IMR-90 (cell line): ENCODE measurements around the gene CDK5RAP2. TPM values are rescaled to one million over a fixed set of nuclear protein-coding genes. Genes with fewer than 3 reads are reported as not detected.

Experiments used
- ATAC-seq: fragments of 200-7000 bp; cut with Tn5 transposase; 2 replicates; pipeline ENCODE4 v1.9.1; 2020; ENCODE audit warnings: low read depth, mild to moderate bottlenecking, moderate library complexity
- BruUV-seq: library from RNA; stranded (reverse); fragments of 400-500 nt; replicated peaks from 2 replicates; lab custom pipeline; 2021; lab: Mats Ljungman, UMichigan
- CTCF ChIA-PET: fragments of 300-600 bp; formaldehyde crosslinking; extraction: SDS; loops from one replicate; lab custom pipeline; 2021; ENCODE audit warnings: antibody characterized with exemption; lab: Yijun Ruan, JAX
- POLR2A ChIA-PET: fragments of 300-600 bp; sonication (Branson Sonifier 250); formaldehyde crosslinking; loops from one replicate; lab custom pipeline; 2022; ENCODE audit warnings: antibody characterized with exemption; ENCODE audit not compliant: unreplicated experiment; lab: Charles Lee
- DNase-seq: peaks from one replicate; pipeline ENCODE4 v3.0.0; 2013
- H2AFZ ChIP-seq: replicated peaks from 2 replicates; pipeline ENCODE3; 2013; ENCODE audit warnings: low read length, mild to moderate bottlenecking; ENCODE audit not compliant: poor library complexity
- H2AK5ac ChIP-seq: 2 replicates; pipeline ENCODE4 v1.6.1; 2013; ENCODE audit warnings: low read depth, low read length, inconsistent platforms
- H2AK9ac ChIP-seq: replicated peaks from 2 replicates; pipeline ENCODE3; 2013; ENCODE audit warnings: mild to moderate bottlenecking, low read depth, low read length, moderate library complexity; ENCODE audit not compliant: poor library complexity
- H2BK120ac ChIP-seq: 2 replicates; pipeline ENCODE4 v1.6.1; 2013; ENCODE audit warnings: low read depth, low read length, inconsistent platforms
- H2BK15ac ChIP-seq: 3 replicates; pipeline ENCODE4 v1.6.1; 2013; ENCODE audit warnings: low read depth, low read length, inconsistent platforms
- H2BK20ac ChIP-seq: 2 replicates; pipeline ENCODE4 v1.6.1; 2013; ENCODE audit warnings: low read depth, mild to moderate bottlenecking, inconsistent platforms, low read length, moderate library complexity
- H2BK5ac ChIP-seq: 2 replicates; pipeline ENCODE4 v1.6.1; 2013; ENCODE audit warnings: mild to moderate bottlenecking, low read depth, low read length, inconsistent platforms; ENCODE audit not compliant: poor library complexity, severe bottlenecking
- H3K14ac ChIP-seq: replicated peaks from 2 replicates; pipeline ENCODE4 v1.6.1; 2013; ENCODE audit warnings: low read depth, low read length, inconsistent platforms
- H3K18ac ChIP-seq: 2 replicates; pipeline ENCODE4 v1.6.1; 2013; ENCODE audit warnings: low read depth, low read length, control low read depth
- H3K23ac ChIP-seq: 2 replicates; pipeline ENCODE4 v1.6.1; 2013; ENCODE audit warnings: low read depth, low read length, inconsistent platforms
- H3K27ac ChIP-seq: 2 replicates; pipeline ENCODE4 v1.5.1; 2013; ENCODE audit warnings: mild to moderate bottlenecking, control low read depth, low read length; ENCODE audit not compliant: insufficient read depth
- H3K27me3 ChIP-seq: 2 replicates; pipeline ENCODE4 v1.6.1; 2013; ENCODE audit warnings: low read length; ENCODE audit not compliant: control insufficient read depth, insufficient read depth
- H3K36me3 ChIP-seq: 2 replicates; pipeline ENCODE4 v1.6.1; 2013; ENCODE audit warnings: low read length, mixed read lengths; ENCODE audit not compliant: control insufficient read depth, insufficient read depth
- H3K4ac ChIP-seq: 2 replicates; pipeline ENCODE4 v1.6.1; 2013; ENCODE audit warnings: low read depth, low read length, inconsistent platforms
- H3K4me1 ChIP-seq: 2 replicates; pipeline ENCODE4 v1.6.1; 2013; ENCODE audit warnings: low read length, mixed read lengths; ENCODE audit not compliant: control insufficient read depth, insufficient read depth
- H3K4me2 ChIP-seq: 2 replicates; pipeline ENCODE4 v1.6.1; 2013; ENCODE audit warnings: low read depth, mild to moderate bottlenecking, control low read depth, low read length, moderate library complexity
- H3K4me3 ChIP-seq: 2 replicates; pipeline ENCODE4 v1.5.1; 2013; ENCODE audit warnings: low read depth, mild to moderate bottlenecking, control low read depth, low read length, moderate library complexity; ENCODE audit not compliant: insufficient read depth
- H3K56ac ChIP-seq: 2 replicates; pipeline ENCODE4 v1.6.1; 2013; ENCODE audit warnings: low read length, inconsistent platforms; ENCODE audit not compliant: insufficient read depth; ENCODE audit errors: extremely low read depth
- H3K79me1 ChIP-seq, 2 experiments: 2 replicates each; pipeline ENCODE4 v1.6.1; 2013; ENCODE audit warnings: low read length in 2 of 2, inconsistent platforms in 1 of 2, low read depth in 1 of 2
- H3K9ac ChIP-seq: 2 replicates; pipeline ENCODE4 v1.6.1; 2013; ENCODE audit warnings: low read depth, low read length, control low read depth
- H3K9me1 ChIP-seq: 2 replicates; pipeline ENCODE4 v1.6.1; 2013; ENCODE audit warnings: low read length, inconsistent platforms; ENCODE audit not compliant: insufficient read depth
- H3K9me3 ChIP-seq: 2 replicates; pipeline ENCODE4 v1.6.1; 2013; ENCODE audit warnings: low read length; ENCODE audit not compliant: control insufficient read depth, insufficient read depth
- H4K20me1 ChIP-seq: 2 replicates; pipeline ENCODE4 v1.6.1; 2013; ENCODE audit warnings: low read length, inconsistent platforms; ENCODE audit not compliant: insufficient read depth
- H4K5ac ChIP-seq: 2 replicates; pipeline ENCODE4 v1.6.1; 2013; ENCODE audit warnings: mild to moderate bottlenecking, low read depth, low read length, control low read depth
- H4K8ac ChIP-seq, 2 experiments: 2 replicates each; pipeline ENCODE4 v1.6.1; 2013; ENCODE audit warnings: low read depth in 2 of 2, low read length in 2 of 2, control low read depth in 1 of 2, inconsistent platforms in 1 of 2
- H4K91ac ChIP-seq: 2 replicates; pipeline ENCODE4 v1.6.1; 2013; ENCODE audit warnings: low read depth, low read length, inconsistent platforms; ENCODE audit not compliant: insufficient read depth
- BHLHE40 ChIP-seq: fragments of 150-350 bp; IDR thresholded peaks from 2 replicates; pipeline ENCODE4 v1.6.1; 2016; ENCODE audit warnings: mild to moderate bottlenecking, low read depth, low read length
- CEBPB ChIP-seq: IDR thresholded peaks from 2 replicates; pipeline ENCODE4 v1.6.1; 2012; ENCODE audit warnings: low read depth, low read length, improper control_type of control experiment
- CHD1 ChIP-seq: IDR thresholded peaks from 2 replicates; pipeline ENCODE4 v1.6.1; 2012; ENCODE audit warnings: low read depth, low read length, improper control_type of control experiment
- FOS ChIP-seq: fragments of 150-350 bp; IDR thresholded peaks from 2 replicates; pipeline ENCODE4 v1.6.1; 2016; ENCODE audit warnings: low read depth, low read length
- MAFK ChIP-seq: IDR thresholded peaks from 2 replicates; pipeline ENCODE4 v1.6.1; 2012; ENCODE audit warnings: low read depth, low read length, improper control_type of control experiment
- MAZ ChIP-seq: IDR thresholded peaks from 2 replicates; pipeline ENCODE4 v1.6.1; 2012; ENCODE audit warnings: low read depth, mild to moderate bottlenecking, low read length, improper control_type of control experiment, moderate library complexity, borderline replicate concordance
- MXI1 ChIP-seq: IDR thresholded peaks from 2 replicates; pipeline ENCODE4 v1.6.1; 2012; ENCODE audit warnings: low read depth, mild to moderate bottlenecking, low read length, moderate library complexity, borderline replicate concordance
- NFE2L2 ChIP-seq: fragments of 150-350 bp; IDR thresholded peaks from 2 replicates; pipeline ENCODE4 v1.6.1; 2016; ENCODE audit warnings: low read depth, mild to moderate bottlenecking, low read length
- POLR2A ChIP-seq: IDR thresholded peaks from 2 replicates; pipeline ENCODE4 v1.6.1; 2012; ENCODE audit warnings: mild to moderate bottlenecking, low read depth, low read length
- RAD21 ChIP-seq: IDR thresholded peaks from 2 replicates; pipeline ENCODE4 v1.6.1; 2012; ENCODE audit warnings: low read length, improper control_type of control experiment
- RCOR1 ChIP-seq: IDR thresholded peaks from 2 replicates; pipeline ENCODE4 v1.6.1; 2012; ENCODE audit warnings: mild to moderate bottlenecking, low read length, improper control_type of control experiment; ENCODE audit not compliant: insufficient replicate concordance
- RFX5 ChIP-seq: IDR thresholded peaks from 2 replicates; pipeline ENCODE4 v1.8.0; 2012; ENCODE audit warnings: low read depth, mild to moderate bottlenecking, low read length, moderate library complexity
- SMC3 ChIP-seq: fragments of 150-350 bp; IDR thresholded peaks from 2 replicates; pipeline ENCODE4 v1.6.1; 2016; ENCODE audit warnings: low read depth, mild to moderate bottlenecking, antibody characterized with exemption, low read length, moderate library complexity
- WGBS, 2 experiments: methylation state at CpG; one replicate each; pipeline versions ENCODE4 v1.1.5 to v1.1.7; 2013; ENCODE audit warnings: missing lambda C conversion rate in 2 of 2; ENCODE audit not compliant: insufficient read length in 1 of 2; ENCODE audit errors: extremely low coverage in 2 of 2; 5-methylcytosine and 5-hydroxymethylcytosine counted together
- dilution Hi-C: fragments of 300-500 bp; cut with HindIII; formaldehyde crosslinking; loops from one replicate; pipeline ENCODE4 v1.14.3; 2018; ENCODE audit warnings: low sequenced_read_pairs; ENCODE audit not compliant: unreplicated experiment
- in situ Hi-C: fragments of 300-500 bp; cut with MboI; formaldehyde crosslinking; loops from 3 replicates; pipeline ENCODE4 v1.14.3; 2019; ENCODE audit warnings: low sequenced_read_pairs, inconsistent platforms, mixed read lengths
- intact Hi-C: fragments of 100-400 bp; cut with micrococcal nuclease; formaldehyde crosslinking; loops from 2 replicates; pipeline ENCODE4 v1.10.0; 2022
- polyA plus RNA-seq, 3 experiments: library from polyadenylated mRNA; depleted of rRNA; stranded (reverse); fragments of >200 nt; gene quantifications; 2 replicates each; pipeline ENCODE4 v1.2.3, GENCODE V29; 2012; ENCODE audit warnings: low replicate concordance in 1 of 3
- total RNA-seq: library from RNA; depleted of rRNA; stranded (reverse); fragments of >200 nt; gene quantifications from 2 replicates; pipeline ENCODE4 v1.2.3, GENCODE V29; 2012
- TF ChIP-seq, protein P1 (sequence below): conservative IDR thresholded peaks from 2 replicates; pipeline ENCODE4 v1.5.1; 2012; ENCODE audit warnings: mild to moderate bottlenecking, low read depth, low read length, improper control_type of control experiment
- TF ChIP-seq, protein P2 (sequence below): fragments of 150-350 bp; IDR thresholded peaks from 2 replicates; pipeline ENCODE4 v1.6.1; 2017; ENCODE audit warnings: mild to moderate bottlenecking, antibody characterized with exemption, low read length, low read depth
- TF ChIP-seq, protein P3 (sequence below): fragments of 150-350 bp; IDR thresholded peaks from 2 replicates; pipeline ENCODE4 v1.6.1; 2016; ENCODE audit warnings: low read depth, mild to moderate bottlenecking, low read length, moderate library complexity, borderline replicate concordance

The CDK5RAP2 gene
- total and polyA plus RNA-seq, 2 of the 4 experiments (the other 2 are of a cell fraction): 29.5 to 31.7 TPM

DNA sequence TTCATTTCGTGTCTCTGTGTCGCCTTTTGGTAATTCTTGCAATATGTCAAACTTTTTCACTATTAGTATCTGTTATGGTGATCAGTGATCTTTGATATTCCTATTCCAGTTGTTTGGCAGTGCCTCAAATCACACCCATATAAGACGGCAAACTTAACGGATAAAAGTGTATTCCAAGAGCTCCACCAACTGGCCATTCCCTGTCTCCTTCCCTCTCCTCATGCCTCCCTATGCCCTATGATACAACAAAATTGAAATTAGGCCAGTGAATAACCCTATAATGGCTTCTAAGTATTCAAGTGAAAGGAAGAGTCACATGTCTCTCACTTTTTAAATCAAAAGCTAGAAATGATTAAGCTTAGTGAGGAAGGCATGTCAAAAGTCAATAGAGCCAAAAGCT, 74.8 kb downstream of the CDK5RAP2 start:
- H3K18ac ChIP-seq: no peak overlapping the region
- in situ Hi-C loops: no loop called here
- no peak overlapping the region for H2BK5ac ChIP-seq
- no peaks in the 10 kb centered on the region for H3K9me3 ChIP-seq
- H3K79me1 ChIP-seq: peaks cover 18 to 21% of the 10 kb centered on the region in 2 experiments; a peak in 3 of 4 replicates
- no peak overlapping the region for H4K8ac ChIP-seq
- H3K56ac ChIP-seq: no peak overlapping the region
- no peak for TF ChIP-seq NFE2L2
- TF ChIP-seq MAZ: no peak
- TF ChIP-seq CHD1: no peak
- TF ChIP-seq MXI1: no peak
- TF ChIP-seq, protein P1, sequence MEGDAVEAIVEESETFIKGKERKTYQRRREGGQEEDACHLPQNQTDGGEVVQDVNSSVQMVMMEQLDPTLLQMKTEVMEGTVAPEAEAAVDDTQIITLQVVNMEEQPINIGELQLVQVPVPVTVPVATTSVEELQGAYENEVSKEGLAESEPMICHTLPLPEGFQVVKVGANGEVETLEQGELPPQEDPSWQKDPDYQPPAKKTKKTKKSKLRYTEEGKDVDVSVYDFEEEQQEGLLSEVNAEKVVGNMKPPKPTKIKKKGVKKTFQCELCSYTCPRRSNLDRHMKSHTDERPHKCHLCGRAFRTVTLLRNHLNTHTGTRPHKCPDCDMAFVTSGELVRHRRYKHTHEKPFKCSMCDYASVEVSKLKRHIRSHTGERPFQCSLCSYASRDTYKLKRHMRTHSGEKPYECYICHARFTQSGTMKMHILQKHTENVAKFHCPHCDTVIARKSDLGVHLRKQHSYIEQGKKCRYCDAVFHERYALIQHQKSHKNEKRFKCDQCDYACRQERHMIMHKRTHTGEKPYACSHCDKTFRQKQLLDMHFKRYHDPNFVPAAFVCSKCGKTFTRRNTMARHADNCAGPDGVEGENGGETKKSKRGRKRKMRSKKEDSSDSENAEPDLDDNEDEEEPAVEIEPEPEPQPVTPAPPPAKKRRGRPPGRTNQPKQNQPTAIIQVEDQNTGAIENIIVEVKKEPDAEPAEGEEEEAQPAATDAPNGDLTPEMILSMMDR: no peak
- TF ChIP-seq RAD21: no peak
- no peak for TF ChIP-seq FOS
- TF ChIP-seq, protein P2, sequence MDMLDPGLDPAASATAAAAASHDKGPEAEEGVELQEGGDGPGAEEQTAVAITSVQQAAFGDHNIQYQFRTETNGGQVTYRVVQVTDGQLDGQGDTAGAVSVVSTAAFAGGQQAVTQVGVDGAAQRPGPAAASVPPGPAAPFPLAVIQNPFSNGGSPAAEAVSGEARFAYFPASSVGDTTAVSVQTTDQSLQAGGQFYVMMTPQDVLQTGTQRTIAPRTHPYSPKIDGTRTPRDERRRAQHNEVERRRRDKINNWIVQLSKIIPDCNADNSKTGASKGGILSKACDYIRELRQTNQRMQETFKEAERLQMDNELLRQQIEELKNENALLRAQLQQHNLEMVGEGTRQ: no peak
- no peak for TF ChIP-seq RFX5
- TF ChIP-seq RCOR1: no peak
- TF ChIP-seq CEBPB: no peak
- TF ChIP-seq, protein P3, sequence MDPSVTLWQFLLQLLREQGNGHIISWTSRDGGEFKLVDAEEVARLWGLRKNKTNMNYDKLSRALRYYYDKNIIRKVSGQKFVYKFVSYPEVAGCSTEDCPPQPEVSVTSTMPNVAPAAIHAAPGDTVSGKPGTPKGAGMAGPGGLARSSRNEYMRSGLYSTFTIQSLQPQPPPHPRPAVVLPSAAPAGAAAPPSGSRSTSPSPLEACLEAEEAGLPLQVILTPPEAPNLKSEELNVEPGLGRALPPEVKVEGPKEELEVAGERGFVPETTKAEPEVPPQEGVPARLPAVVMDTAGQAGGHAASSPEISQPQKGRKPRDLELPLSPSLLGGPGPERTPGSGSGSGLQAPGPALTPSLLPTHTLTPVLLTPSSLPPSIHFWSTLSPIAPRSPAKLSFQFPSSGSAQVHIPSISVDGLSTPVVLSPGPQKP: no peak
- no peak for TF ChIP-seq MAFK
- TF ChIP-seq SMC3: no peak
- TF ChIP-seq POLR2A: no peak
- TF ChIP-seq BHLHE40: no peak
- CTCF ChIA-PET: no interaction called here
- no peak overlapping the region for H3K14ac ChIP-seq
- no peak overlapping the region for H3K23ac ChIP-seq
- intact Hi-C loops: no loop called here
- no peak overlapping the region for H2BK120ac ChIP-seq
- H2BK20ac ChIP-seq: no peak overlapping the region
- no TSS peak for BruUV-seq
- no peaks in the 10 kb centered on the region for H4K20me1 ChIP-seq
- H3K9me1 ChIP-seq: no peaks in the 10 kb centered on the region; the same call in 1 of the 2 replicates
- H2AK9ac ChIP-seq: no peak overlapping the region
- DNase-seq: no peak
- H2AK5ac ChIP-seq: no peak overlapping the region
- no peak overlapping the region for H4K91ac ChIP-seq
- H2BK15ac ChIP-seq: no peak overlapping the region
- POLR2A ChIA-PET: no interaction called here
- H2AFZ ChIP-seq: no peak overlapping the region
- no CpG with 5 or more reads among the region's 4 CpGs for WGBS, 2 experiments
- H3K36me3 ChIP-seq: peaks cover 2% of the 10 kb centered on the region; the same call in 1 of the 2 replicates
- no peak overlapping the region for H4K5ac ChIP-seq
- H3K4me1 ChIP-seq: no peaks in the 10 kb centered on the region
- no peak for ATAC-seq
- dilution Hi-C loops: no loop called here
- no peaks in the 10 kb centered on the region for H3K27me3 ChIP-seq
- H3K4ac ChIP-seq: no peak overlapping the region
- H3K27ac ChIP-seq: no peak overlapping the region
- H3K4me2 ChIP-seq: no peak overlapping the region
- no peak overlapping the region for H3K9ac ChIP-seq
- H3K4me3 ChIP-seq: no peak overlapping the region
